Measurements from ENCODE around the gene ATXN10.

The ATXN10 gene

DNA sequence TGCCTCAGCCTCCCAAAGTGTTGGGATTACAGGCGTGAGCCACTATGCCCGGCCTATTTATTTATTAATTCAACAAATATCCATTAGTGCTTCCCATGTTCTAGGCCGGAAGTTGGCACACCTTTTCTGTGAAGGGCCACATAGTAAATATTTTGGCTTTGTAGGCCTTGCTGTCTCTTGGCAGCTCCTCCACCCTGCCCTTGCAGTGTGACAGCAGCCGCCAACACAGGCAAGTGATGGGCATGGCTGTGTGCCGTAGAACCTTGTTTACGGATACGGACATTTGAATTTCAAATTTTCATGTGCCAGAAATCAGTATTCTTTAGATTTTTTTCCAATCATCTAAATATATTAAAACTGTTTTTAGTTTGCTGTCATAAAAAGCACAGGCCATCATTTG, 165.9 kb downstream of the ATXN10 start:
- H3K27ac ChIP-seq (ENCODE audit: low read length, poor library complexity, severe bottlenecking), result no peak overlapping the region
- 91% methylated on average over 5 of the region's 7 CpGs for WGBS
- no peak overlapping the region for H4K8ac ChIP-seq (ENCODE audit: low read length)
- peaks cover 4% of the 10 kb centered on the region for H3K4me1 ChIP-seq (ENCODE audit: control insufficient read depth, insufficient read depth, low read depth, low read length)
- no peak overlapping the region for H3K14ac ChIP-seq (ENCODE audit: low read length in 2 of 2)
- no peak overlapping the region for H2BK120ac ChIP-seq (ENCODE audit: low read depth, low read length)
- no peak overlapping the region for H3K4me2 ChIP-seq (ENCODE audit: low read length, poor library complexity, severe bottlenecking)
- peaks cover 32 to 44% of the 10 kb centered on the region in 2 experiments for H3K36me3 ChIP-seq (ENCODE audit: control insufficient read depth in 1 of 2, insufficient read depth in 2 of 2, low read depth in 1 of 2, low read length in 2 of 2)
- no peak overlapping the region for H2AFZ ChIP-seq (ENCODE audit: low read depth, low read length)
- no peak for DNase-seq
- no peak overlapping the region for H2BK15ac ChIP-seq (ENCODE audit: low read depth, poor library complexity, severe bottlenecking)
- H3K18ac ChIP-seq (ENCODE audit: low read depth in 1 of 2, low read length in 2 of 2), result no peak overlapping the region
- H3K27me3 ChIP-seq (ENCODE audit: control insufficient read depth in 1 of 2, insufficient read depth in 1 of 2, low read length in 2 of 2), result no peaks in the 10 kb centered on the region
- H2AK5ac ChIP-seq (ENCODE audit: low read length, severe bottlenecking), result no peak overlapping the region
- H4K91ac ChIP-seq (ENCODE audit: low read length), result no peak overlapping the region
- no peak overlapping the region for H3K4me3 ChIP-seq (ENCODE audit: insufficient read depth in 1 of 2, low read depth in 1 of 2, low read length in 2 of 2)
- no peak overlapping the region for H3K23ac ChIP-seq (ENCODE audit: low read length in 2 of 2)
- H2BK12ac ChIP-seq (ENCODE audit: low read length in 2 of 2), result no peak overlapping the region
- H3K4ac ChIP-seq (ENCODE audit: low read depth in 1 of 2, low read length in 2 of 2), result no peak overlapping the region
- peaks cover 39% of the 10 kb centered on the region for H3K79me1 ChIP-seq (replicated peaks; ENCODE audit: low read length, poor library complexity, severe bottlenecking)
- no peak overlapping the region for H3K9ac ChIP-seq (ENCODE audit: low read length)
- H2BK5ac ChIP-seq (ENCODE audit: low read depth, low read length, poor library complexity, severe bottlenecking), result no peak overlapping the region
- no peaks in the 10 kb centered on the region for H3K9me3 ChIP-seq (ENCODE audit: control insufficient read depth, low read length)

DNA sequence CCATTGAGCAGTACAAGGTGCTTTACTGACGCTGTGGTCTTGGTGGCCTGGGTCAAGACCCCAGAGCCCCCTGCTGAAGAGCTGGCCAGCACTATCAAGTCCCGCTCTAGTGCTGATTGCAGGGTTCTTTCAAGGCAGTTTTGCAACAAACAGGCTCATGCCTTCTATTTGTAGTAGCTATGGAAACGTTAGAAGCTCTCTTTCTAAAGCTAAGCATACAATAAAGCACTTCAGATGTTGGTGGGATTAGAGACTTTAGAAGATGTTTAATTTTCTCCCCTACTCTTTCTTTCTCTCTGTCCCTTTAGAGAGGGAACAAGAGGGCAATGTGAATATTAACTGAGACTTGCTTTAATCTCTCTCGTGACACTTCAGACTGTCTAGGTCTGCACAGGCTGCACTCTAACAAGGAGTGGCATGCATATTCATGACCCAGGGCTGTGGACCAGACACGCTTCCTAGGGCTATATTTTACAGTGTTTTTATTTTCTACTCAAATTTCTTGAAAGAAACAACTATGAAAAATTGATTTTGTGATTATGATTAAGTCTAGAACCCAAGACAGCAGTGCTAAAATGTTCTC, 166.8 kb downstream of the ATXN10 start:
- Histone ChIP-seq H3K9ac (ENCODE audit: low read length) (no peak overlapping the region), H3K23ac (ENCODE audit: low read length in 2 of 2) (no peak overlapping the region), H2BK15ac (ENCODE audit: low read depth, poor library complexity, severe bottlenecking) (no peak overlapping the region), H3K36me3 (ENCODE audit: control insufficient read depth in 1 of 2, insufficient read depth in 2 of 2, low read depth in 1 of 2, low read length in 2 of 2) (peaks cover 28 to 53% of the 10 kb centered on the region in 2 experiments), H2BK120ac (ENCODE audit: low read depth, low read length) (no peak overlapping the region), H2AK5ac (ENCODE audit: low read length, severe bottlenecking) (no peak overlapping the region), H3K18ac (ENCODE audit: low read depth in 1 of 2, low read length in 2 of 2) (no peak overlapping the region), H3K9me3 (ENCODE audit: control insufficient read depth, low read length) (no peaks in the 10 kb centered on the region), H3K4me3 (ENCODE audit: insufficient read depth in 1 of 2, low read depth in 1 of 2, low read length in 2 of 2) (peak overlapping the region in 1 of 2 experiments; percentile 15), H3K79me1 (replicated peaks; ENCODE audit: low read length, poor library complexity, severe bottlenecking) (peaks cover 36% of the 10 kb centered on the region), H4K8ac (ENCODE audit: low read length) (no peak overlapping the region), H2BK12ac (ENCODE audit: low read length in 2 of 2) (no peak overlapping the region), H3K27ac (ENCODE audit: low read length, poor library complexity, severe bottlenecking) (no peak overlapping the region), H2BK5ac (ENCODE audit: low read depth, low read length, poor library complexity, severe bottlenecking) (no peak overlapping the region), H3K4me1 (ENCODE audit: control insufficient read depth, insufficient read depth, low read depth, low read length) (peaks cover 6% of the 10 kb centered on the region), H3K4me2 (ENCODE audit: low read length, poor library complexity, severe bottlenecking) (no peak overlapping the region), H3K4ac (ENCODE audit: low read depth in 1 of 2, low read length in 2 of 2) (no peak overlapping the region), H2AFZ (ENCODE audit: low read depth, low read length) (no peak overlapping the region), H4K91ac (ENCODE audit: low read length) (no peak overlapping the region), H3K14ac (ENCODE audit: low read length in 2 of 2) (peak overlapping the region in 1 of 2 experiments; percentile 46), H3K27me3 (ENCODE audit: control insufficient read depth in 1 of 2, insufficient read depth in 1 of 2, low read length in 2 of 2) (no peaks in the 10 kb centered on the region)
- DNase-seq, result no peak
- WGBS, result 98% methylated on average over 4 of the region's 5 CpGs

GRCh38 chr22:45840483-45840882, 168.8 kb downstream of the ATXN10 start:
- no peak overlapping the region for H3K27ac ChIP-seq (ENCODE audit: low read length, poor library complexity, severe bottlenecking)
- H2BK12ac ChIP-seq (ENCODE audit: low read length in 2 of 2), result no peak overlapping the region
- no peaks in the 10 kb centered on the region for H3K27me3 ChIP-seq (ENCODE audit: control insufficient read depth in 1 of 2, insufficient read depth in 1 of 2, low read length in 2 of 2)
- H2AK5ac ChIP-seq (ENCODE audit: low read length, severe bottlenecking), result no peak overlapping the region
- H4K91ac ChIP-seq (ENCODE audit: low read length), result no peak overlapping the region
- no peak overlapping the region for H3K9ac ChIP-seq (ENCODE audit: low read length)
- no peaks in the 10 kb centered on the region for H3K9me3 ChIP-seq (ENCODE audit: control insufficient read depth, low read length)
- no peak overlapping the region for H2BK5ac ChIP-seq (ENCODE audit: low read depth, low read length, poor library complexity, severe bottlenecking)
- 90% methylated on average over 5 of the region's 8 CpGs for WGBS
- H3K4me3 ChIP-seq (ENCODE audit: insufficient read depth in 1 of 2, low read depth in 1 of 2, low read length in 2 of 2), result no peak overlapping the region
- peaks cover 20% of the 10 kb centered on the region for H3K79me1 ChIP-seq (replicated peaks; ENCODE audit: low read length, poor library complexity, severe bottlenecking)
- no peak overlapping the region for H3K18ac ChIP-seq (ENCODE audit: low read depth in 1 of 2, low read length in 2 of 2)
- H3K36me3 ChIP-seq (ENCODE audit: control insufficient read depth in 1 of 2, insufficient read depth in 2 of 2, low read depth in 1 of 2, low read length in 2 of 2), result peaks cover 12 to 52% of the 10 kb centered on the region in 2 experiments
- H3K14ac ChIP-seq (ENCODE audit: low read length in 2 of 2), result no peak overlapping the region
- H3K4me2 ChIP-seq (ENCODE audit: low read length, poor library complexity, severe bottlenecking), result no peak overlapping the region
- no peak overlapping the region for H2BK120ac ChIP-seq (ENCODE audit: low read depth, low read length)
- no peak overlapping the region for H4K8ac ChIP-seq (ENCODE audit: low read length)
- H3K4ac ChIP-seq (ENCODE audit: low read depth in 1 of 2, low read length in 2 of 2), result no peak overlapping the region
- no peak overlapping the region for H2BK15ac ChIP-seq (ENCODE audit: low read depth, poor library complexity, severe bottlenecking)
- H2AFZ ChIP-seq (ENCODE audit: low read depth, low read length), result no peak overlapping the region
- no peak for DNase-seq
- H3K4me1 ChIP-seq (ENCODE audit: control insufficient read depth, insufficient read depth, low read depth, low read length), result peaks cover 8% of the 10 kb centered on the region
- no peak overlapping the region for H3K23ac ChIP-seq (ENCODE audit: low read length in 2 of 2)

- peaks cover 16% of the 10 kb centered on the region for H3K79me1 ChIP-seq (replicated peaks; ENCODE audit: low read length, poor library complexity, severe bottlenecking)
- H2AFZ ChIP-seq (ENCODE audit: low read depth, low read length), result no peak overlapping the region
- peaks cover 8% of the 10 kb centered on the region for H3K4me1 ChIP-seq (ENCODE audit: control insufficient read depth, insufficient read depth, low read depth, low read length)
- H3K27ac ChIP-seq (ENCODE audit: low read length, poor library complexity, severe bottlenecking), result no peak overlapping the region
- no peak overlapping the region for H3K4me3 ChIP-seq (ENCODE audit: insufficient read depth in 1 of 2, low read depth in 1 of 2, low read length in 2 of 2)
- no peak overlapping the region for H2BK15ac ChIP-seq (ENCODE audit: low read depth, poor library complexity, severe bottlenecking)
- H2AK5ac ChIP-seq (ENCODE audit: low read length, severe bottlenecking), result no peak overlapping the region
- no peak overlapping the region for H2BK120ac ChIP-seq (ENCODE audit: low read depth, low read length)
- no peak overlapping the region for H3K14ac ChIP-seq (ENCODE audit: low read length in 2 of 2)
- 87% methylated on average over 12 of the region's 12 CpGs for WGBS
- no peak overlapping the region for H3K4ac ChIP-seq (ENCODE audit: low read depth in 1 of 2, low read length in 2 of 2)
- no peak overlapping the region for H3K4me2 ChIP-seq (ENCODE audit: low read length, poor library complexity, severe bottlenecking)
- H3K27me3 ChIP-seq (ENCODE audit: control insufficient read depth in 1 of 2, insufficient read depth in 1 of 2, low read length in 2 of 2), result no peaks in the 10 kb centered on the region
- H3K9ac ChIP-seq (ENCODE audit: low read length), result no peak overlapping the region
- no peaks in the 10 kb centered on the region for H3K9me3 ChIP-seq (ENCODE audit: control insufficient read depth, low read length)
- no peak overlapping the region for H4K91ac ChIP-seq (ENCODE audit: low read length)
- no peak overlapping the region for H4K8ac ChIP-seq (ENCODE audit: low read length)
- no peak overlapping the region for H3K23ac ChIP-seq (ENCODE audit: low read length in 2 of 2)
- peak; percentile 38 for DNase-seq
- H2BK5ac ChIP-seq (ENCODE audit: low read depth, low read length, poor library complexity, severe bottlenecking), result no peak overlapping the region
- no peak overlapping the region for H3K18ac ChIP-seq (ENCODE audit: low read depth in 1 of 2, low read length in 2 of 2)
- H2BK12ac ChIP-seq (ENCODE audit: low read length in 2 of 2), result no peak overlapping the region
- peaks cover 12 to 61% of the 10 kb centered on the region in 2 experiments for H3K36me3 ChIP-seq (ENCODE audit: control insufficient read depth in 1 of 2, insufficient read depth in 2 of 2, low read depth in 1 of 2, low read length in 2 of 2)
These were observed 170.8 kb downstream of the ATXN10 start for GRCh38 chr22:45842291-45842991.
